GM12892 (cell line): ENCODE data around the gene GPN3.
"Not testable (repeated sequence)": the region's sequence is repeated elsewhere in the genome, so short reads cannot be mapped to it uniquely, and the experiment has no call there.

Experiments
- POLR2A ChIP-seq: IDR thresholded peaks from 2 replicates; pipeline ENCODE4 v1.6.1; 2011; ENCODE audit warnings: low read depth, low read length, control low read depth
- POLR2AphosphoS5 ChIP-seq: IDR thresholded peaks from 2 replicates; pipeline ENCODE4 v1.6.1; 2011; ENCODE audit warnings: low read depth, low read length, control low read depth
- TAF1 ChIP-seq: IDR thresholded peaks from 2 replicates; pipeline ENCODE4 v1.6.1; 2011; ENCODE audit warnings: low read depth, mild to moderate bottlenecking, control low read depth, low read length, borderline replicate concordance

- not testable (repeated sequence) for TF ChIP-seq POLR2AphosphoS5, POLR2A, TAF1
Observed at GRCh38 chr12:110429676-110430075, 38.4 kb downstream of the GPN3 start.
